HT-29 (cell line): ENCODE results near the gene WNK1. TPM values are rescaled to one million over a fixed set of nuclear protein-coding genes. Genes with fewer than 3 reads are reported as not detected.
"Not testable (repeated sequence)": the region's sequence is repeated elsewhere in the genome, so short reads cannot be mapped to it uniquely, and the experiment has no call there.

Experiments
- DNase-seq: peaks from one replicate; pipeline ENCODE4 v3.0.0-alpha.2; 2015; ENCODE audit warnings: low spot score
- total RNA-seq: library from RNA; depleted of rRNA; stranded (reverse); fragments of >200 nt; shearing (Covaris generic); gene quantifications from 2 replicates; pipeline ENCODE4 v1.2.3, GENCODE V29; 2014

The WNK1 gene
- total RNA-seq, 1 experiment from 2014 or later, result 89.6 TPM

DNA sequence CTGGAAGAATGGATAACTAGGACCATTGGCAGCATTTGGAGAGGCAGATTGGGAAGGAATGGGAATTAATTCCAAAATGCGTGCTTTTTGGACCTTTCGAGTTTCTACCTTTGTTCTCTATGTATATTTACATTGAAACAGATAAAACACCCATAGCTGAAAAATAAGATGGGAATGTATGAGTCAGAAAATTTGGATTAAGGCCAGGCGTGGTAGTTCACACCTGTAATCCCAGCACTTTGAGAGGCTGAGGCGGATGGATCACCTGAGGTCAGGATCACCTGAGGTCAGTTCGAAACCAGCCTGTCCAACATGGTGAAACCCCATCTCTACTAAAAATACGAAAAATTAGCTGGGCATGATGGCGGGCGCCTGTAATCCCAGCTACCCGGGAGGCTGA lies 65.1 kb downstream of the WNK1 start:
- DNase-seq, result not testable (repeated sequence)

GRCh38 chr12:817941-818600 lies 65.7 kb downstream of the WNK1 start:
- no peak for DNase-seq

- DNase-seq, result no peak
Measured at GRCh38 chr12:818733-819132, 66.4 kb downstream of the WNK1 start.

GRCh38 chr12:820336-820735 lies 68.0 kb downstream of the WNK1 start:
- DNase-seq, result no peak

GRCh38 chr12:823028-823698 lies 70.8 kb downstream of the WNK1 start:
- no peak for DNase-seq

- no peak for DNase-seq
Measured at GRCh38 chr12:826331-826730, 74.0 kb downstream of the WNK1 start.

- no peak for DNase-seq
Measured at GRCh38 chr12:828726-829395, 76.5 kb downstream of the WNK1 start.

- no peak for DNase-seq
Measured at GRCh38 chr12:830111-830867, 77.9 kb downstream of the WNK1 start.

GRCh38 chr12:835754-836518 lies 83.6 kb downstream of the WNK1 start:
- no peak for DNase-seq

GRCh38 chr12:836952-837351 lies 84.6 kb downstream of the WNK1 start:
- DNase-seq, result no peak

- no peak for DNase-seq
Measured at GRCh38 chr12:837548-837947, 85.2 kb downstream of the WNK1 start.

DNA sequence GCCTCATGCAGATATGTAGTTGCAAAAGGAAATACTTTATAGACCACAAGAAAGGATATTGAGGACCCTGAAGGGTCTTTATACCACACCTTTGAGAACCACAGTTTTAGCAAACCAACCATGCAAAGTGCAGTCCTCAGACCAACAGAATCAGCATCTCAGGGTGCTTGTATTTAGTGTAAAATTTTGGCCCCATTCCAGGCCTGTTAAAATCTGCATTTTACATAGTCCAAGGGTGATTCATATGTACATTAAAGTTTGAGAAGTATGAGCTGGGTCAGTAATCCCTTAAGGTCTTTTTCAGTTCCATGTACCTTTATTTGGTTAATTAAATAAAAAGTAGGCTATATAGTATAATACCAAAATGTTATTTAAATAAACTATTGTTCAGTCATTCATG lies 91.2 kb downstream of the WNK1 start:
- no peak for DNase-seq

DNA sequence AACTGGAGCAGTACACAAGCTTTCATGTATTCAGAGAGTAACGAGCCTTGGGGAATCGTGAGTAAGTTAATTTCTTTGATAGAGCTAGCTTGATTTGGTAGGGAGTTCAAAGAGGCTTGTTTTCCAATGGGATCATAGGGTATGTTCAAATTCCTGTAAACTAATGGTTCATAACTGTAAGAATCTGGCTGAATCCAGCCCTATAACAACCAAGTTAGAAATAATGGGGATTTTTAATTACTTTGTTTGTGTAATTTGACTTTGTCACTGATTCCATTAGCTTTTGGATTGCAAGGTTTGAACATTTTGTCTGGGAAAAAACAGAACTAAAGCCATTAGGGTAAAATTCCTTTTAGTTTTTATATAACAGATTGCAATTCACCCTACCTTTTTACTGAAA lies 94.0 kb downstream of the WNK1 start:
- DNase-seq, result no peak

DNA sequence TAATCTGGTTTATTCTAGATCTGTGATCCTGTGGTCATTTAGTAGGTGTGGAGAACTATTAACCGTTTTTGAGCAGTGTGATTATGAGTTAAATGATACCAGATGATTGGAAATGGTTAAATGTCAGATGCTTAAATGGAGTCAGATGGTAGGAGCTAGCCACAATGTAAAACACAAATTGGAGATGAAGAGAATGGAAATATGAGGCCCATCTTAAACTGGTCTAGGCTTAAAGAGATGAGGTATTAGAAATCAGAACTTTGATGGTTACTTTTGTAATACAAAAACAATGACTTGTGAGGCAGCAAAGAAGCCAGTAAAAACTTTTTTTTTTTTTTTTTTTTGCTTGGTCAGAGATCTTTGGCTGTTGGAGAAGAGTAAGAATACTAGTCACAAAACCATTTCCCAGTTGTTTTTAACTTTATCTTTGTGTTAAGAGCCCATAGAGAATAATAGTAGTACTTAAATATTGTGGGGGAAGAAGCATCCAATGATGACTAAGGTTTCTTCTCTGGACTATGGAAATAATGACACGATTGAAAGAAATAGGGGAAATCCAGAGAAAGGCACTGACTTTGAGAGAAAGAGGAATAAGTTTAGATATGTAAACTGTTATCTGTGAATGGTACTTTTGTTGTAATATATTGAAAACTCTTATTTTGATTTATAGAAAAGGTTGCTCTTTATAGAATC lies 95.9 kb downstream of the WNK1 start:
- DNase-seq, result no peak

DNA sequence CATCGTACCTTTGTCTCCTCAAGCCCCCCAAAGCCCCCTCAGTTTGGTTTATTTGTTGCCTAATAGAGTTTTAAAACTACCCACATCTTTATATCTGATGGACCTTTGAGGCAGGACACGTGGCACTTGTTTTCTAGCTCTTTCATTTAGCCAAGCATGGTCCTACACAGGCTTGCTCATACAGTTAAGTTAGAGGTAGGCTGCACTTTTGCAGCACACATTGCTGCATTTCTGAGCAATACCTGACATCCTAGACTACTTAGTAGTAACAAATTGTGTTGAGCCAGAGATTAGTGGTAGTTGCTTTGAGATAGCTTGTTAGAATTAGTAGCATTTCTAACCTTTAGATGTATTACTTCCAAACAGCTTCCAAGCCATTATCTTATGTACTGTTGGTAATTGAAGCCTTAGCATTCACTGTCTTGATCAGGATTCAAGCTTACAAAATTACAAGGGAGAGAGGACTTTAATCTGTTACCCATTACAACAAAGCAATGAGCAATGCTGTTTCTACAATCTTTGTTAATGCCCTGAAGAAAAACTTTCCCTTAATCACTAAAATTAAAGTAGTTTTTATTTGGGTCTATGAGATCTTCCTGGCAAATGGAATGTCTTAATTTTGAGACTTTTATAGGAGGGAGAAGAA lies 96.6 kb downstream of the WNK1 start:
- no peak for DNase-seq

DNA sequence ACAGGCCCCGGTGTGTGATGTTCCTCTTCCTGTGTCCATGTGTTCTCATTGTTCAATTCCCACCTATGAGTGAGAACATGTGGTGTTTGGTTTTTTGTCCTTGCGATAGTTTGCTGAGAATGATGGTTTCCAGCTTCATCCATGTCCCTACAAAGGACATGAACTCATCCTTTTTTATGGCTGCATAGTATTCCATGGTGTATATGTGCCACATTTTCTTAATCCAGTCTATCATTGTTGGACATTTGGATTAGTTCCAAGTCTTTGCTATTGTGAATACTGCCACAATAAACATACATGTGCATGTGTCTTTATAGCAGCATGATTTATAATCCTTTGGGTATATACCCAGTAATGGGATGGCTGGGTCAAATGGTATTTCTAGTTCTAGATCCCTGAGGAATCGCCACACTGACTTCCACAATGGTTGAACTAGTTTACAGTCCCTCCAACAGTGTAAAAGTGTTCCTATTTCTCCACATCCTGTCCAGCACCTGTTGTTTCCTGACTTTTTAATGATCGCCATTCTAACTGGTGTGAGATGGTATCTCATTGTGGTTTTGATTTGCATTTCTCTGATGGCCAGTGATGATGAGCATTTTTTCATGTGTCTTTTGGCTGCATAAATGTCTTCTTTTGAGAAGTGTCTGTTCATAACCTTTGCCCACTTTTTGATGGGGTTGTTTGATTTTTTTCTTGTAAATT lies 97.5 kb downstream of the WNK1 start:
- DNase-seq, result not testable (repeated sequence)

DNA sequence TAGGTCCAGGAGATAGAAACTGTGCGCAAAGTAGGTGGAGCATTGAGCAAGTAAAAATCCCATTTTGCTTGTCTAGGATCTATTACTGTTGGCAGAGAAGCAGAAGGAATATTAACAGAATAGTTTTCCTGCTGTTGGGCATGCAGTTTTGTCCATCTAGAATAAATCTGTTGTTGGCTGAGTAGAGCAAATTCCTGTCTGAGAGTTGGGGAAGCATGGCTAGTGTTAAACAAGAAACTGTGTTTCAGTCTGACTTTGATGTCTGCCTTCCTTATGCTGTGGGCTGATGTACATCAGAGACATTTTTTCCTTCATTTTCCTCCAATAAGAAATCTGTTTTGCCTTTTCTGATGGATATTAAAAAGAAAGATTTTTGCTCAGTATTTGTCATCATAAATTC lies 99.0 kb downstream of the WNK1 start:
- no peak for DNase-seq

- DNase-seq, result no peak
Measured at GRCh38 chr12:851913-852312, 99.5 kb downstream of the WNK1 start.

DNA sequence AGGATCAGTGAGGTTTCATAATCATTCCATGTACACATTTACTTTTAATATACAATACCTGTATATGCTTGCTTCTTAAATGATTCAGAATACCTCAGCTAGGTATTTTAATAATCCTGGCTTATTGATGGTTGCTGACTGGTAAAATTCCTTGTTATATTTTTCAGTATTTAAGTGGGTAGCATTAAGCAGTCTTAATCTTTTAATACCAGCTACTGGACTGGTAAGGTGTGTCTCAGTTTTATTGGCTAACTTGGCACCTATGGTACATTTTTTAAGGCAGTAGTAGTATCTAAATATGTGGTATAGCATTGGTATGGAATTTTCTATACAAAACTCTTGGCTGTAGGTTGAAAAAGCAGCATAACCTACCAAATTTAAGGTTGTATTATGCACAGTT lies 100.5 kb downstream of the WNK1 start:
- DNase-seq, result no peak

- DNase-seq, result no peak
Measured at GRCh38 chr12:857611-858010, 105.2 kb downstream of the WNK1 start.
